Liver (tissue), 9 donors: ENCODE results near the gene OAS1. TPM values are rescaled to one million over a fixed set of nuclear protein-coding genes. Genes with fewer than 3 reads are reported as not detected.
"Not testable (repeated sequence)": the region's sequence is repeated elsewhere in the genome, so short reads cannot be mapped to it uniquely, and the experiment has no call there.

ENCODE experiments used
- DNase-seq: peaks from one replicate; pipeline ENCODE4 v3.0.0-alpha.2; 2017; ENCODE audit warnings: low spot score
- H3K27ac ChIP-seq, 2 donors: one replicate each; pipeline ENCODE4 v1.7.0; 2013; ENCODE audit warnings: inconsistent platforms in 2 of 2, low read length in 2 of 2, control low read depth in 1 of 2, low read depth in 1 of 2, mild to moderate bottlenecking in 1 of 2
- H3K27me3 ChIP-seq, 4 donors: one replicate each; pipeline versions ENCODE4 v1.6.1 to v1.7.0; 2013; ENCODE audit warnings: low read length in 3 of 4, inconsistent platforms in 1 of 4, mild to moderate bottlenecking in 1 of 4, moderate library complexity in 1 of 4; ENCODE audit not compliant: control insufficient read depth in 4 of 4, insufficient read depth in 4 of 4
- H3K36me3 ChIP-seq, 4 donors: one replicate each; pipeline versions ENCODE4 v1.6.1 to v1.7.0; 2013; ENCODE audit warnings: low read length in 3 of 4, mild to moderate bottlenecking in 3 of 4, low read depth in 1 of 4, moderate library complexity in 1 of 4; ENCODE audit not compliant: control insufficient read depth in 4 of 4, insufficient read depth in 3 of 4
- H3K4me1 ChIP-seq, 4 donors: one replicate each; pipeline versions ENCODE4 v1.6.1 to v1.7.0; 2013; ENCODE audit warnings: low read length in 3 of 4, mild to moderate bottlenecking in 3 of 4, moderate library complexity in 1 of 4; ENCODE audit not compliant: control insufficient read depth in 4 of 4, insufficient read depth in 4 of 4
- H3K4me3 ChIP-seq, 3 donors: one replicate each; pipeline versions ENCODE4 v1.6.1 to v1.7.0; 2013; ENCODE audit warnings: low read length in 3 of 3, control low read depth in 1 of 3, low read depth in 1 of 3, mild to moderate bottlenecking in 1 of 3
- H3K9ac ChIP-seq, 2 donors: one replicate each; pipeline ENCODE4 v1.7.0; 2013; ENCODE audit warnings: low read length in 2 of 2, mild to moderate bottlenecking in 2 of 2, moderate library complexity in 2 of 2, control low read depth in 1 of 2, low read depth in 1 of 2
- H3K9me3 ChIP-seq, 4 donors: one replicate each; pipeline versions ENCODE4 v1.6.1 to v1.7.0; 2013; ENCODE audit warnings: low read length in 3 of 4; ENCODE audit not compliant: control insufficient read depth in 4 of 4
- FOXA1 ChIP-seq: IDR thresholded peaks from 2 replicates; pipeline ENCODE4 v1.6.1; 2016; ENCODE audit warnings: antibody characterized with exemption
- GABPA ChIP-seq, 2 donors: IDR thresholded peaks in 1 of 2; conservative IDR thresholded peaks in 1 of 2; 2 replicates each; pipeline ENCODE4 v1.6.1; 2016; ENCODE audit warnings: antibody characterized with exemption in 2 of 2, mild to moderate bottlenecking in 1 of 2, moderate library complexity in 1 of 2
- HNF4A ChIP-seq, 2 donors: conservative IDR thresholded peaks; 2 replicates each; pipeline ENCODE4 v1.6.1; 2016; ENCODE audit warnings: antibody characterized with exemption in 2 of 2, mild to moderate bottlenecking in 2 of 2
- HNF4G ChIP-seq: IDR thresholded peaks from 2 replicates; pipeline ENCODE4 v1.6.1; 2016; ENCODE audit warnings: antibody characterized with exemption
- JUND ChIP-seq, 2 donors: IDR thresholded peaks; 2 replicates each; pipeline ENCODE4 v1.6.1; 2016; ENCODE audit warnings: antibody characterized with exemption in 2 of 2
- NR2F2 ChIP-seq: IDR thresholded peaks from 2 replicates; pipeline ENCODE4 v1.6.1; 2016; ENCODE audit warnings: antibody characterized with exemption
- RAD21 ChIP-seq, 2 donors: IDR thresholded peaks; 2 replicates each; pipeline ENCODE4 v1.6.1; 2016; ENCODE audit warnings: antibody characterized with exemption in 2 of 2, mild to moderate bottlenecking in 2 of 2
- RXRA ChIP-seq, 2 donors: IDR thresholded peaks; 2 replicates each; pipeline ENCODE4 v1.6.1; 2017 to 2018; ENCODE audit warnings: antibody characterized with exemption in 2 of 2, mild to moderate bottlenecking in 1 of 2
- SP1 ChIP-seq: IDR thresholded peaks from 2 replicates; pipeline ENCODE4 v1.6.1; 2018; ENCODE audit warnings: antibody characterized with exemption, mild to moderate bottlenecking
- ZBTB33 ChIP-seq: IDR thresholded peaks from 2 replicates; pipeline ENCODE4 v1.6.1; 2016; ENCODE audit warnings: antibody characterized with exemption
- WGBS: extraction: QIAGEN DNeasy Blood & Tissue Kit; methylation state at CpG from one replicate; pipeline ENCODE4 v1.1.7; 2013; 5-methylcytosine and 5-hydroxymethylcytosine counted together
- polyA plus RNA-seq, 2 donors: library from polyadenylated mRNA; stranded (reverse) in 1 of 2; unstranded in 1 of 2; fragments of 200-250 nt in 1 of 2; fragments of >200 nt in 1 of 2; fragmentation: Nextera tagmentation in 1 of 2; extraction: Ambion mirVana in 1 of 2; gene quantifications; one replicate each; pipeline versions ENCODE4 v1.2.1 to v1.2.3, GENCODE V29; 2013 to 2015
- total RNA-seq, 2 donors: library from RNA; depleted of rRNA; stranded (reverse); fragments of >200 nt; gene quantifications; one replicate each; pipeline ENCODE4 v1.2.3, GENCODE V29; 2014
- TF ChIP-seq, protein P1 (sequence below): fragments of 150-350 bp; IDR thresholded peaks from 2 replicates; pipeline ENCODE4 v1.5.1; 2017; ENCODE audit warnings: improper control_type of control experiment, low read depth, low read length; ENCODE audit not compliant: missing input control
- TF ChIP-seq, protein P2 (sequence below): IDR thresholded peaks from 2 replicates; pipeline ENCODE4 v1.6.1; 2016; ENCODE audit warnings: antibody characterized with exemption, mild to moderate bottlenecking
- donor health status: healthy.
- donor health status: healthy.
- donor health status: healthy.
- donor health status: healthy.
- donor health status: healthy.

The OAS1 gene
- total and polyA plus RNA-seq, 4 donors: 20.5 to 26.0 (median 23.4) TPM

DNA sequence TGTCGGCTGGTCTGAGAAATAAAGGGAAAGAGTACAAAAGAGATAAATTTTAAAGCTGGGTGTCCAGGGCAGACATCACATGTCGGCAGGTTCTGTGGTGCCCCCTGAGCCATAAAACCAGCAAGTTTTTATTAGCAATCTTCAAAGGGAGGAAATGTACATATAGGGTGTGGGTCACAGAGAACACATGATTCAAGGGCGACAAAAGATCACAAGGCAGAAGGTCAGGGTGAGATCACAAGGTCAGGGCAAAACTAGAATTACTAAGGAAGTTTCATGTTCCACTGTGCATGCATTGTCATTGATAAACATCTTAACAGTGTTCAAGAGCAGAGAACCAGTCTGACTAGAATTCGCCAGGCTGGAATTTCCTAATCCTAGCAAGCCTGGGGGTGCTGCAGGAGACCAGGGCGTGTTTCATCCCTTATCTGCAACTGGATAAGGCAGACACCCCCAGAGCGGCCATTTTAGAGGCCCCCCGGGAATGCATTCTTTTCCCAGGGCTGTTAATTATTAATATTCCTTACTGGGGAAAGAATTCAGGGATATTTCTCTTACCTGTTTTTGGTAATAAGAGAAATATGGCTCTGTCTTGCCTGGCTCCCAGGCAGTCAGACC is 19.8 kb downstream of the OAS1 start:
- H3K9me3 ChIP-seq, DNase-seq, H3K9ac ChIP-seq, H3K4me1 ChIP-seq, H3K27ac ChIP-seq, H3K27me3 ChIP-seq, H3K4me3 ChIP-seq, H3K36me3 ChIP-seq: not testable (repeated sequence)
- 70% methylated on average over 7 of the region's 7 CpGs for WGBS
- peak; percentile 30 for TF ChIP-seq NR2F2

DNA sequence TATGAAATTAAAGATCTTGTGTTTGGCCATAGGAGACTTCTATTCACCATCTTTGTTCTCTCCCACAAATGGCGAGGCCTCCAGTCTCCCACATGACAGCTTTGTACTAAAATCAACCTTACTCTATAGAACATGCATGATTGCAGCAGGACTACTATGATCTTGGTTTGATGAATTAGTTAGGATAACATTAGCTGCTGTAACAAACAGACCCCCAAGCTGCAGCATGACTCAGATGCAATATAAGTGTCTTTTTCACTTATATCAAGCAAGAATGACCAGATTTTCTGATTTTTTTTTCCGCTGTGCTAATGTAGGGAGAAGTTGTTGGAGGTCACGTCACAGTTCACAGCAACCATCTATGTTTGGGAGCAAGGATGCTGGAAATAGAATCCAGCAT is 20.7 kb downstream of the OAS1 start:
- Histone ChIP-seq H3K36me3 (no peaks in the 10 kb centered on the region), H3K27me3 (no peaks in the 10 kb centered on the region), H3K27ac (no peak overlapping the region), H3K4me1 (peaks cover 5 to 9% (median 6%) of the 10 kb centered on the region in 4 donors), H3K9me3 (no peaks in the 10 kb centered on the region), H3K4me3 (no peak overlapping the region), H3K9ac (no peak overlapping the region)
- DNase-seq: no peak
- TF ChIP-seq SP1 (no peak), HNF4G (no peak), JUND (IDR thresholded peaks at IDR 0.05) (no peak), ZBTB33 (no peak), RAD21 (IDR thresholded peaks at IDR 0.05) (no peak), HNF4A (conservative IDR thresholded peaks at IDR 0.05) (no peak), GABPA (IDR thresholded peaks at IDR 0.05 in 1 of 2, conservative IDR thresholded peaks at IDR 0.05 in 1 of 2) (no peak), NR2F2 (no peak), FOXA1 (no peak), RXRA (IDR thresholded peaks at IDR 0.05) (no peak)
- TF ChIP-seq, protein P1, sequence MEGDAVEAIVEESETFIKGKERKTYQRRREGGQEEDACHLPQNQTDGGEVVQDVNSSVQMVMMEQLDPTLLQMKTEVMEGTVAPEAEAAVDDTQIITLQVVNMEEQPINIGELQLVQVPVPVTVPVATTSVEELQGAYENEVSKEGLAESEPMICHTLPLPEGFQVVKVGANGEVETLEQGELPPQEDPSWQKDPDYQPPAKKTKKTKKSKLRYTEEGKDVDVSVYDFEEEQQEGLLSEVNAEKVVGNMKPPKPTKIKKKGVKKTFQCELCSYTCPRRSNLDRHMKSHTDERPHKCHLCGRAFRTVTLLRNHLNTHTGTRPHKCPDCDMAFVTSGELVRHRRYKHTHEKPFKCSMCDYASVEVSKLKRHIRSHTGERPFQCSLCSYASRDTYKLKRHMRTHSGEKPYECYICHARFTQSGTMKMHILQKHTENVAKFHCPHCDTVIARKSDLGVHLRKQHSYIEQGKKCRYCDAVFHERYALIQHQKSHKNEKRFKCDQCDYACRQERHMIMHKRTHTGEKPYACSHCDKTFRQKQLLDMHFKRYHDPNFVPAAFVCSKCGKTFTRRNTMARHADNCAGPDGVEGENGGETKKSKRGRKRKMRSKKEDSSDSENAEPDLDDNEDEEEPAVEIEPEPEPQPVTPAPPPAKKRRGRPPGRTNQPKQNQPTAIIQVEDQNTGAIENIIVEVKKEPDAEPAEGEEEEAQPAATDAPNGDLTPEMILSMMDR: no peak
- TF ChIP-seq, protein P2, sequence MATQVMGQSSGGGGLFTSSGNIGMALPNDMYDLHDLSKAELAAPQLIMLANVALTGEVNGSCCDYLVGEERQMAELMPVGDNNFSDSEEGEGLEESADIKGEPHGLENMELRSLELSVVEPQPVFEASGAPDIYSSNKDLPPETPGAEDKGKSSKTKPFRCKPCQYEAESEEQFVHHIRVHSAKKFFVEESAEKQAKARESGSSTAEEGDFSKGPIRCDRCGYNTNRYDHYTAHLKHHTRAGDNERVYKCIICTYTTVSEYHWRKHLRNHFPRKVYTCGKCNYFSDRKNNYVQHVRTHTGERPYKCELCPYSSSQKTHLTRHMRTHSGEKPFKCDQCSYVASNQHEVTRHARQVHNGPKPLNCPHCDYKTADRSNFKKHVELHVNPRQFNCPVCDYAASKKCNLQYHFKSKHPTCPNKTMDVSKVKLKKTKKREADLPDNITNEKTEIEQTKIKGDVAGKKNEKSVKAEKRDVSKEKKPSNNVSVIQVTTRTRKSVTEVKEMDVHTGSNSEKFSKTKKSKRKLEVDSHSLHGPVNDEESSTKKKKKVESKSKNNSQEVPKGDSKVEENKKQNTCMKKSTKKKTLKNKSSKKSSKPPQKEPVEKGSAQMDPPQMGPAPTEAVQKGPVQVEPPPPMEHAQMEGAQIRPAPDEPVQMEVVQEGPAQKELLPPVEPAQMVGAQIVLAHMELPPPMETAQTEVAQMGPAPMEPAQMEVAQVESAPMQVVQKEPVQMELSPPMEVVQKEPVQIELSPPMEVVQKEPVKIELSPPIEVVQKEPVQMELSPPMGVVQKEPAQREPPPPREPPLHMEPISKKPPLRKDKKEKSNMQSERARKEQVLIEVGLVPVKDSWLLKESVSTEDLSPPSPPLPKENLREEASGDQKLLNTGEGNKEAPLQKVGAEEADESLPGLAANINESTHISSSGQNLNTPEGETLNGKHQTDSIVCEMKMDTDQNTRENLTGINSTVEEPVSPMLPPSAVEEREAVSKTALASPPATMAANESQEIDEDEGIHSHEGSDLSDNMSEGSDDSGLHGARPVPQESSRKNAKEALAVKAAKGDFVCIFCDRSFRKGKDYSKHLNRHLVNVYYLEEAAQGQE: no peak
- WGBS: 82% methylated on average over 3 of the region's 3 CpGs
